IMR-90 (cell line): Measurements from ENCODE around the gene ARHGEF4. TPM values are rescaled to one million over a fixed set of nuclear protein-coding genes. Genes with fewer than 3 reads are reported as not detected.

Source experiments
- ATAC-seq: fragments of 200-7000 bp; cut with Tn5 transposase; 2 replicates; pipeline ENCODE4 v1.9.1; 2020; ENCODE audit warnings: low read depth, mild to moderate bottlenecking, moderate library complexity
- BruUV-seq: library from RNA; stranded (reverse); fragments of 400-500 nt; replicated peaks from 2 replicates; lab custom pipeline; 2021; lab: Mats Ljungman, UMichigan
- CTCF ChIA-PET: fragments of 300-600 bp; formaldehyde crosslinking; extraction: SDS; loops from one replicate; lab custom pipeline; 2021; ENCODE audit warnings: antibody characterized with exemption; lab: Yijun Ruan, JAX
- POLR2A ChIA-PET: fragments of 300-600 bp; sonication (Branson Sonifier 250); formaldehyde crosslinking; loops from one replicate; lab custom pipeline; 2022; ENCODE audit warnings: antibody characterized with exemption; ENCODE audit not compliant: unreplicated experiment; lab: Charles Lee
- DNase-seq: peaks from one replicate; pipeline ENCODE4 v3.0.0; 2013
- H2AFZ ChIP-seq: replicated peaks from 2 replicates; pipeline ENCODE3; 2013; ENCODE audit warnings: low read length, mild to moderate bottlenecking; ENCODE audit not compliant: poor library complexity
- H2AK5ac ChIP-seq: 2 replicates; pipeline ENCODE4 v1.6.1; 2013; ENCODE audit warnings: low read depth, low read length, inconsistent platforms
- H2AK9ac ChIP-seq: replicated peaks from 2 replicates; pipeline ENCODE3; 2013; ENCODE audit warnings: mild to moderate bottlenecking, low read depth, low read length, moderate library complexity; ENCODE audit not compliant: poor library complexity
- H2BK120ac ChIP-seq: 2 replicates; pipeline ENCODE4 v1.6.1; 2013; ENCODE audit warnings: low read depth, low read length, inconsistent platforms
- H2BK15ac ChIP-seq: 3 replicates; pipeline ENCODE4 v1.6.1; 2013; ENCODE audit warnings: low read depth, low read length, inconsistent platforms
- H2BK20ac ChIP-seq: 2 replicates; pipeline ENCODE4 v1.6.1; 2013; ENCODE audit warnings: low read depth, mild to moderate bottlenecking, inconsistent platforms, low read length, moderate library complexity
- H2BK5ac ChIP-seq: 2 replicates; pipeline ENCODE4 v1.6.1; 2013; ENCODE audit warnings: mild to moderate bottlenecking, low read depth, low read length, inconsistent platforms; ENCODE audit not compliant: poor library complexity, severe bottlenecking
- H3K14ac ChIP-seq: replicated peaks from 2 replicates; pipeline ENCODE4 v1.6.1; 2013; ENCODE audit warnings: low read depth, low read length, inconsistent platforms
- H3K18ac ChIP-seq: 2 replicates; pipeline ENCODE4 v1.6.1; 2013; ENCODE audit warnings: low read depth, low read length, control low read depth
- H3K23ac ChIP-seq: 2 replicates; pipeline ENCODE4 v1.6.1; 2013; ENCODE audit warnings: low read depth, low read length, inconsistent platforms
- H3K27ac ChIP-seq: 2 replicates; pipeline ENCODE4 v1.5.1; 2013; ENCODE audit warnings: mild to moderate bottlenecking, control low read depth, low read length; ENCODE audit not compliant: insufficient read depth
- H3K27me3 ChIP-seq: 2 replicates; pipeline ENCODE4 v1.6.1; 2013; ENCODE audit warnings: low read length; ENCODE audit not compliant: control insufficient read depth, insufficient read depth
- H3K36me3 ChIP-seq: 2 replicates; pipeline ENCODE4 v1.6.1; 2013; ENCODE audit warnings: low read length, mixed read lengths; ENCODE audit not compliant: control insufficient read depth, insufficient read depth
- H3K4ac ChIP-seq: 2 replicates; pipeline ENCODE4 v1.6.1; 2013; ENCODE audit warnings: low read depth, low read length, inconsistent platforms
- H3K4me1 ChIP-seq: 2 replicates; pipeline ENCODE4 v1.6.1; 2013; ENCODE audit warnings: low read length, mixed read lengths; ENCODE audit not compliant: control insufficient read depth, insufficient read depth
- H3K4me2 ChIP-seq: 2 replicates; pipeline ENCODE4 v1.6.1; 2013; ENCODE audit warnings: low read depth, mild to moderate bottlenecking, control low read depth, low read length, moderate library complexity
- H3K4me3 ChIP-seq: 2 replicates; pipeline ENCODE4 v1.5.1; 2013; ENCODE audit warnings: low read depth, mild to moderate bottlenecking, control low read depth, low read length, moderate library complexity; ENCODE audit not compliant: insufficient read depth
- H3K56ac ChIP-seq: 2 replicates; pipeline ENCODE4 v1.6.1; 2013; ENCODE audit warnings: low read length, inconsistent platforms; ENCODE audit not compliant: insufficient read depth; ENCODE audit errors: extremely low read depth
- H3K79me1 ChIP-seq, 2 experiments: 2 replicates each; pipeline ENCODE4 v1.6.1; 2013; ENCODE audit warnings: low read length in 2 of 2, inconsistent platforms in 1 of 2, low read depth in 1 of 2
- H3K9ac ChIP-seq: 2 replicates; pipeline ENCODE4 v1.6.1; 2013; ENCODE audit warnings: low read depth, low read length, control low read depth
- H3K9me1 ChIP-seq: 2 replicates; pipeline ENCODE4 v1.6.1; 2013; ENCODE audit warnings: low read length, inconsistent platforms; ENCODE audit not compliant: insufficient read depth
- H3K9me3 ChIP-seq: 2 replicates; pipeline ENCODE4 v1.6.1; 2013; ENCODE audit warnings: low read length; ENCODE audit not compliant: control insufficient read depth, insufficient read depth
- H4K20me1 ChIP-seq: 2 replicates; pipeline ENCODE4 v1.6.1; 2013; ENCODE audit warnings: low read length, inconsistent platforms; ENCODE audit not compliant: insufficient read depth
- H4K5ac ChIP-seq: 2 replicates; pipeline ENCODE4 v1.6.1; 2013; ENCODE audit warnings: mild to moderate bottlenecking, low read depth, low read length, control low read depth
- H4K8ac ChIP-seq, 2 experiments: 2 replicates each; pipeline ENCODE4 v1.6.1; 2013; ENCODE audit warnings: low read depth in 2 of 2, low read length in 2 of 2, control low read depth in 1 of 2, inconsistent platforms in 1 of 2
- H4K91ac ChIP-seq: 2 replicates; pipeline ENCODE4 v1.6.1; 2013; ENCODE audit warnings: low read depth, low read length, inconsistent platforms; ENCODE audit not compliant: insufficient read depth
- BHLHE40 ChIP-seq: fragments of 150-350 bp; IDR thresholded peaks from 2 replicates; pipeline ENCODE4 v1.6.1; 2016; ENCODE audit warnings: mild to moderate bottlenecking, low read depth, low read length
- CEBPB ChIP-seq: IDR thresholded peaks from 2 replicates; pipeline ENCODE4 v1.6.1; 2012; ENCODE audit warnings: low read depth, low read length, improper control_type of control experiment
- CHD1 ChIP-seq: IDR thresholded peaks from 2 replicates; pipeline ENCODE4 v1.6.1; 2012; ENCODE audit warnings: low read depth, low read length, improper control_type of control experiment
- CTCF ChIP-seq: conservative IDR thresholded peaks from 2 replicates; pipeline ENCODE4 v1.5.1; 2012; ENCODE audit warnings: mild to moderate bottlenecking, low read depth, low read length, improper control_type of control experiment
- ELK1 ChIP-seq: fragments of 150-350 bp; IDR thresholded peaks from 2 replicates; pipeline ENCODE4 v1.6.1; 2016; ENCODE audit warnings: low read depth, mild to moderate bottlenecking, low read length, moderate library complexity, borderline replicate concordance
- FOS ChIP-seq: fragments of 150-350 bp; IDR thresholded peaks from 2 replicates; pipeline ENCODE4 v1.6.1; 2016; ENCODE audit warnings: low read depth, low read length
- MAFK ChIP-seq: IDR thresholded peaks from 2 replicates; pipeline ENCODE4 v1.6.1; 2012; ENCODE audit warnings: low read depth, low read length, improper control_type of control experiment
- MAZ ChIP-seq: IDR thresholded peaks from 2 replicates; pipeline ENCODE4 v1.6.1; 2012; ENCODE audit warnings: low read depth, mild to moderate bottlenecking, low read length, improper control_type of control experiment, moderate library complexity, borderline replicate concordance
- MXI1 ChIP-seq: IDR thresholded peaks from 2 replicates; pipeline ENCODE4 v1.6.1; 2012; ENCODE audit warnings: low read depth, mild to moderate bottlenecking, low read length, moderate library complexity, borderline replicate concordance
- NFE2L2 ChIP-seq: fragments of 150-350 bp; IDR thresholded peaks from 2 replicates; pipeline ENCODE4 v1.6.1; 2016; ENCODE audit warnings: low read depth, mild to moderate bottlenecking, low read length
- POLR2A ChIP-seq: IDR thresholded peaks from 2 replicates; pipeline ENCODE4 v1.6.1; 2012; ENCODE audit warnings: mild to moderate bottlenecking, low read depth, low read length
- RAD21 ChIP-seq: IDR thresholded peaks from 2 replicates; pipeline ENCODE4 v1.6.1; 2012; ENCODE audit warnings: low read length, improper control_type of control experiment
- RCOR1 ChIP-seq: IDR thresholded peaks from 2 replicates; pipeline ENCODE4 v1.6.1; 2012; ENCODE audit warnings: mild to moderate bottlenecking, low read length, improper control_type of control experiment; ENCODE audit not compliant: insufficient replicate concordance
- RFX5 ChIP-seq: IDR thresholded peaks from 2 replicates; pipeline ENCODE4 v1.8.0; 2012; ENCODE audit warnings: low read depth, mild to moderate bottlenecking, low read length, moderate library complexity
- SMC3 ChIP-seq: fragments of 150-350 bp; IDR thresholded peaks from 2 replicates; pipeline ENCODE4 v1.6.1; 2016; ENCODE audit warnings: low read depth, mild to moderate bottlenecking, antibody characterized with exemption, low read length, moderate library complexity
- USF2 ChIP-seq: fragments of 150-350 bp; IDR thresholded peaks from 2 replicates; pipeline ENCODE4 v1.6.1; 2017; ENCODE audit warnings: mild to moderate bottlenecking, antibody characterized with exemption, low read length, low read depth
- WGBS, 2 experiments: methylation state at CpG; one replicate each; pipeline versions ENCODE4 v1.1.5 to v1.1.7; 2013; ENCODE audit warnings: missing lambda C conversion rate in 2 of 2; ENCODE audit not compliant: insufficient read length in 1 of 2; ENCODE audit errors: extremely low coverage in 2 of 2; 5-methylcytosine and 5-hydroxymethylcytosine counted together
- dilution Hi-C: fragments of 300-500 bp; cut with HindIII; formaldehyde crosslinking; loops from one replicate; pipeline ENCODE4 v1.14.3; 2018; ENCODE audit warnings: low sequenced_read_pairs; ENCODE audit not compliant: unreplicated experiment
- in situ Hi-C: fragments of 300-500 bp; cut with MboI; formaldehyde crosslinking; loops from 3 replicates; pipeline ENCODE4 v1.14.3; 2019; ENCODE audit warnings: low sequenced_read_pairs, inconsistent platforms, mixed read lengths
- intact Hi-C: fragments of 100-400 bp; cut with micrococcal nuclease; formaldehyde crosslinking; loops from 2 replicates; pipeline ENCODE4 v1.10.0; 2022
- polyA plus RNA-seq, 3 experiments: library from polyadenylated mRNA; depleted of rRNA; stranded (reverse); fragments of >200 nt; gene quantifications; 2 replicates each; pipeline ENCODE4 v1.2.3, GENCODE V29; 2012; ENCODE audit warnings: low replicate concordance in 1 of 3
- total RNA-seq: library from RNA; depleted of rRNA; stranded (reverse); fragments of >200 nt; gene quantifications from 2 replicates; pipeline ENCODE4 v1.2.3, GENCODE V29; 2012

Gene ARHGEF4
- total and polyA plus RNA-seq, 2 of the 4 experiments (the other 2 are of a cell fraction) = 2.7 to 5.0 TPM

GRCh38 chr2:131015764-131016163 lies 179.1 kb downstream of the ARHGEF4 start:
- Histone ChIP-seq H3K79me1 (no peaks in the 10 kb centered on the region), H4K8ac (no peak overlapping the region), H4K91ac (no peak overlapping the region), H4K5ac (no peak overlapping the region), H2BK20ac (no peak overlapping the region), H3K9ac (no peak overlapping the region), H3K4ac (no peak overlapping the region), H3K4me3 (no peak overlapping the region), H3K4me1 (peaks cover 3% of the 10 kb centered on the region), H3K14ac (no peak overlapping the region), H3K27ac (no peak overlapping the region), H2AK9ac (no peak overlapping the region), H2BK15ac (no peak overlapping the region), H3K23ac (no peak overlapping the region), H3K18ac (no peak overlapping the region), H3K9me1 (no peaks in the 10 kb centered on the region), H3K9me3 (no peaks in the 10 kb centered on the region), H3K56ac (no peak overlapping the region), H4K20me1 (no peaks in the 10 kb centered on the region), H2AK5ac (no peak overlapping the region), H3K27me3 (peaks cover 5% of the 10 kb centered on the region; the same call in 1 of the 2 replicates), H2AFZ (no peak overlapping the region), H3K4me2 (no peak overlapping the region), H2BK5ac (no peak overlapping the region), H2BK120ac (no peak overlapping the region), H3K36me3 (no peaks in the 10 kb centered on the region)
- DNase-seq (no peak), ATAC-seq (no peak)
- TF ChIP-seq FOS = no peak
- no peak for TF ChIP-seq RCOR1
- TF ChIP-seq BHLHE40 = no peak
- no peak for TF ChIP-seq CEBPB
- no peak for TF ChIP-seq MAZ
- no peak for TF ChIP-seq CHD1
- TF ChIP-seq POLR2A = no peak
- no peak for TF ChIP-seq USF2
- no peak for TF ChIP-seq RFX5
- no peak for TF ChIP-seq CTCF
- TF ChIP-seq MXI1 = no peak
- TF ChIP-seq SMC3 = no peak
- TF ChIP-seq RAD21 = no peak
- TF ChIP-seq NFE2L2 = no peak
- no peak for TF ChIP-seq ELK1
- TF ChIP-seq MAFK = no peak
- 82% methylated on average over 11 of the region's 11 CpGs; no CpG with 5 or more reads in 1 of the 2 experiments for WGBS, 2 experiments
- dilution Hi-C loops = no loop called here
- ChIA-PET CTCF (no interaction called here), POLR2A (no interaction called here)
- no TSS peak for BruUV-seq
- intact Hi-C loops = no loop called here
- in situ Hi-C loops = no loop called here
